HFFc6 (cell line): ENCODE data around the gene HNRNPL. TPM values are rescaled to one million over a fixed set of nuclear protein-coding genes. Genes with fewer than 3 reads are reported as not detected.
"Not testable (repeated sequence)": the region's sequence is repeated elsewhere in the genome, so short reads cannot be mapped to it uniquely, and the experiment has no call there.

Experiments used
- DNase-seq: peaks from one replicate; pipeline ENCODE4 v3.0.0-alpha.2; 2018
- H3K27ac Mint-ChIP-seq: 2 replicates; pipeline ENCODE4 v1.8.0; 2020; ENCODE audit warnings: mild to moderate bottlenecking, mixed read lengths
- H3K27me3 Mint-ChIP-seq: 2 replicates; pipeline ENCODE4 v1.8.0; 2021; ENCODE audit warnings: mild to moderate bottlenecking, moderate library complexity, mixed read lengths; ENCODE audit not compliant: insufficient read depth
- H3K36me3 Mint-ChIP-seq: 2 replicates; pipeline ENCODE4 v1.8.0; 2021; ENCODE audit warnings: low read depth, mixed read lengths
- H3K4me1 Mint-ChIP-seq: 2 replicates; pipeline ENCODE4 v1.8.0; 2020; ENCODE audit warnings: low read depth, mixed read lengths
- H3K4me3 Mint-ChIP-seq: 2 replicates; pipeline ENCODE4 v1.8.0; 2020; ENCODE audit warnings: mild to moderate bottlenecking, moderate library complexity, mixed read lengths
- H3K9me3 Mint-ChIP-seq: 2 replicates; pipeline ENCODE4 v1.8.0; 2020; ENCODE audit warnings: mild to moderate bottlenecking, mixed read lengths
- CTCF ChIP-seq: fragments of 200-600 bp; sonication (generic); IDR thresholded peaks from 2 replicates; pipeline ENCODE4 v1.5.0; 2021; ENCODE audit warnings: antibody characterized with exemption, mild to moderate bottlenecking
- total RNA-seq, 6 experiments: library from RNA; stranded (reverse); fragmentation: NEBNext Ultra II Directional; extraction: Animal tissue kit (Norgen Biotek cat#: 25700); gene quantifications; 2 replicates in 1 of 6; 3 replicates in 5 of 6; pipeline ENCODE4 v1.2.3, GENCODE V29; 2021

HNRNPL gene
- total RNA-seq, 6 experiments from 2014 or later: 337 to 467 (median 441) TPM

DNA sequence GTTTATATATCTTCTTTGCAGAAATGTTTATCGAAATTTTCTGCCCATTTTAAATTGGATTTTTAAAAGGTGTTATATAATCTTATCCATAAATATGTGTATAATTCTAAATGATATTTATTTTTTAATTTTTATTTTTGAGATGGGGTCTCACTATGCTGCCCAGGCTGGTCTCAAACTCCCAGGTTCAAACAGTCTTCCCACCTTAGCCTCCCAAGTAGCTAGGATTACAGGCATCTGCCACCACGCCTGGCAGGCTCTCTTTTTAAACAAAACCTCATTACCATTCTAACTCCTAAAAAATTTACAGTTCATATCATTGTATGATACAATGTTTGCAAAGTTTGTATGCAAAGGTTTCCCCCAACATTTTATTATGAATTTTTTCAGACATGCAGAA lies 53.6 kb downstream of the HNRNPL start:
- no peak overlapping the region for H3K27ac Mint-ChIP-seq
- H3K4me1 Mint-ChIP-seq: peaks cover 14% of the 10 kb centered on the region
- TF ChIP-seq CTCF: no peak
- no peak for DNase-seq
- no peaks in the 10 kb centered on the region for H3K36me3 Mint-ChIP-seq
- H3K9me3 Mint-ChIP-seq: no peaks in the 10 kb centered on the region
- H3K27me3 Mint-ChIP-seq: peaks cover 2% of the 10 kb centered on the region; the same call in 1 of the 2 replicates
- no peak overlapping the region for H3K4me3 Mint-ChIP-seq

DNA sequence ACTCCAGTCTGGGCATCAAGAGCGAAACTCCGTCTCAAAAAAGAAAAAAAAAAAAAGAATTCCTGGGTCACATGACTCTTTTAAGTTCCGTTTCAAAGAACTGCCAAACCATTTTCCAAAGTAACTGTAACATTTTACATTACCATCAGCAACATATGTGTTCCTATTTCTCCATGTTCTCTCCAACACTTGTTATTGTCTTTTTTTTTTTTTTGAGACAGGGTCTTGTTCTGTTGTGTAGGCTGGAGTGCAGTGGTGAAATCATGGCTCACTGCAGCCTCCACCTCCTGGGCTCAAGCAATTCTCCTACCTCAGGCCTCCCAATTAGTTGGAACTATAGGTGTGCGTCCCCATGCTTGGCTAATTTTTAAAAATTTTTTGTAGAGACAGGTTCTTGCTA lies 54.2 kb downstream of the HNRNPL start:
- Mint-ChIP-seq H3K4me3 (no peak overlapping the region), H3K9me3 (no peaks in the 10 kb centered on the region), H3K4me1 (peaks cover 14% of the 10 kb centered on the region), H3K27ac (no peak overlapping the region), H3K27me3 (peaks cover 2% of the 10 kb centered on the region; the same call in 1 of the 2 replicates), H3K36me3 (no peaks in the 10 kb centered on the region)
- no peak for DNase-seq
- TF ChIP-seq CTCF: no peak

DNA sequence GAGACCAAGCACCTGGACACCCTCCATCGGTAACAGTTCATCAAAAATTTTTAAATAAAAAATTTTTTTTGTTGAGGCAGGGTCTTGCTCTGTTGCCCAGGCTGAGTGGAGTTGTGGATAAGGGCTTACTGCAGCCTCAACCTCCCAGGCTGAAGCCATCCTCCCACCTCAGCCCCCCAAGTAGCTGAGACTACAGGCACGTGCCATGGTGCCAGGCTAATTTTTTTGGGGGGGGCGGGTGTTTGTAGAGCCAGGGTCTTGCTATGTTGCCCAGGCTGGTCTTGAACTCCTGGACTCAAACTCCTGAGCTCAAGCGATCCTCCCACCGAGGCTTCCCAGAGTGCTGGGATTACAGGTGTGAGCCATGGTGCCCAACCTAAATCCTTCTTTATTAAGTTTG lies 56.1 kb downstream of the HNRNPL start:
- no peak overlapping the region for H3K27ac Mint-ChIP-seq
- H3K9me3 Mint-ChIP-seq: no peaks in the 10 kb centered on the region
- H3K4me1 Mint-ChIP-seq: peaks cover 8% of the 10 kb centered on the region
- no peak overlapping the region for H3K4me3 Mint-ChIP-seq
- H3K36me3 Mint-ChIP-seq: no peaks in the 10 kb centered on the region
- no peak for TF ChIP-seq CTCF
- DNase-seq: no peak
- peaks cover 2% of the 10 kb centered on the region; the same call in 1 of the 2 replicates for H3K27me3 Mint-ChIP-seq

DNA sequence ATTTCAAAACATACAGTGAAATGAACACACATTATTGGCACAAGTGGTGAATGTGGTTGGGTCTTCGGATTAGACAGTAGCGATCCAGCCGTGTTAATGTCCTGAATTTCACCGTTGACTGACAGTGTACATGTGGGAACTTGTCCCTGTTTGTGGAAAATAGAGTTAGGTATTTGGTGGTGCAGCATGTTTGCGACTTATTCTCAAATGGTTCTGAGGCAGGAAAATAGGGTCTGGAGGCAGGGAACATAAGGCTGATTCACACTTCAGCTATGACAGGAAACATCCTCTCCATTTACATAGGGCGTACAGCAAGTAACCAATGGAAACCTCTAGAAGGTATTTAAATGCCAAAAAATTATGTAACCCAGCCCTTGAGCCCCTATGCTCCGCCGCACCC lies 56.6 kb downstream of the HNRNPL start:
- H3K4me3 Mint-ChIP-seq: peak overlapping the region; percentile 18; the same call in 1 of the 2 replicates
- TF ChIP-seq CTCF: no peak
- H3K36me3 Mint-ChIP-seq: no peaks in the 10 kb centered on the region
- peak; percentile 9 for DNase-seq
- peak overlapping the region; percentile 4; the same call in 1 of the 2 replicates for H3K27ac Mint-ChIP-seq
- H3K27me3 Mint-ChIP-seq: peaks cover 2% of the 10 kb centered on the region; the same call in 1 of the 2 replicates
- H3K4me1 Mint-ChIP-seq: peaks cover 8% of the 10 kb centered on the region
- no peaks in the 10 kb centered on the region for H3K9me3 Mint-ChIP-seq

GRCh38 chr19:38792250-38793111 lies 57.3 kb downstream of the HNRNPL start:
- peaks cover 3% of the 10 kb centered on the region; the same call in 1 of the 2 replicates for H3K27me3 Mint-ChIP-seq
- H3K9me3 Mint-ChIP-seq: no peaks in the 10 kb centered on the region
- H3K27ac Mint-ChIP-seq: no peak overlapping the region
- peak; percentile 43 for TF ChIP-seq CTCF
- DNase-seq: no peak
- H3K4me3 Mint-ChIP-seq: peak overlapping the region; percentile 18; the same call in 1 of the 2 replicates
- H3K36me3 Mint-ChIP-seq: no peaks in the 10 kb centered on the region
- peaks cover 8% of the 10 kb centered on the region for H3K4me1 Mint-ChIP-seq

DNA sequence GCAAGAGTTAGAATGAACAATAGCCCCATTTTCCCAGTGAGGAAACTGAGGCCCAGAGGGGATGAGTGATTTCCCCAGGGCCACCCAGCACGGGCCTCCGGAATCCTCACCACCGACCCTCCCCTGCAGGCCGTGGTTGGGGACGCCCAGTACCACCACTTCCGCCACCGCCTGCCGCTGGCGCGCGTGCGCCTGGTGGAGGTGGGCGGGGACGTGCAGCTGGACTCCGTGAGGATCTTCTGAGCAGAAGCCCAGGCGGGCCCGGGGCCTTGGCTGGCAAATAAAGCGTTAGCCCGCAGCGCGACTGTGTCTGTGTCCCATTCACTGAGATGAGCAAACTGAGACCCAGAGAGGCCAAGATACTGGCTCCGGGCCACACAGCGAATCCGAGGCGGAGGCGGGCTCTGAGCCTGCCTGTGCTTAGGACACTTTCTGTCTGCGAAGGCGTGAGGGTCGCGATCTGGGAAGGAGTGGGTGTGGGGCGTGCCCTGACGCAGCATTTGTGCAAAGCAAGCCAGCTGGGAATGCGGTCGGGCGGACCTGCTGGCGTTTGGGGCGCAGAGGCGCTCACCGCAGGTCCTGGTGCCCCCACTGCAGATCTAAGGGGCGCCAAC lies 58.2 kb downstream of the HNRNPL start:
- H3K4me1 Mint-ChIP-seq, H3K4me3 Mint-ChIP-seq, H3K36me3 Mint-ChIP-seq, H3K27me3 Mint-ChIP-seq, DNase-seq, H3K27ac Mint-ChIP-seq, H3K9me3 Mint-ChIP-seq: not testable (repeated sequence)

DNA sequence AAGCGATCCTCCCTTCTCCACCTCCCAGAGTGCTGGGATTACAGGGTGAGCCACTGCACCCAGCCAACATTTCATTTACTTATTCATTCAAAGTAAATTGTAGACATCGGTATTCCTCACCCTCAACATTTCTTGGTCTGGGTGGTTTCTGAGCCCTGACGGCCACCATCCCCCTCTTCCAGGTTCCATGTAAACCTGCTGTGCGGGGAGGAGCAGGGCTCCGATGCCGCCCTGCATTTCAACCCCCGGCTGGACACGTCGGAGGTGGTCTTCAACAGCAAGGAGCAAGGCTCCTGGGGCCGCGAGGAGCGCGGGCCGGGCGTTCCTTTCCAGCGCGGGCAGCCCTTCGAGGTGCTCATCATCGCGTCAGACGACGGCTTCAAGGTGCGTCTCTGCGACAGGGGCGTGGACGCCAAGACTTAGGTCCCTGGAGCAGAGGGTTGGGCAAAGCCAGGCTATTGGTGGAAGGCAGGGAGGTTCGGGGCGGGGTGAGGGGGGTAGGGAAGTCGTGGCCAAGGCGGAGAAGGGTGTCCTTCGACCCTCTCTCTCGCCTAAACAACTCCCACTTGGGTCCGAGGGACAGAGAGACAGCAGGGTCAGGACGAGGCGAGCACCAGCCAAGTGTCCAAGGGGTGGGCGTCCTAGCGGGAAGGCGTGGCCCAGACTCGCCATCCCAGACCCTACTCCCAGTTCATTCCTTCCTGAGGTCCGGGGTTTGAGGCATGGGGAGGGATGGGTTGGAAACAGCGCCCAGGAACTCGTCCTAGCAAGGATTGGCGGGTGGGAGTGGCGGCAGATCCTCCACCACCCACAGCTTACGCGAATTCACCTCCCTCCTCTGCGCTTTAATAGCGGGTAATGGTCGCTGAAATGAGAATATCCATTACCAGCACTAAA lies 59.0 kb downstream of the HNRNPL start:
- H3K36me3 Mint-ChIP-seq, H3K27ac Mint-ChIP-seq, DNase-seq, H3K4me1 Mint-ChIP-seq, H3K4me3 Mint-ChIP-seq, H3K27me3 Mint-ChIP-seq, H3K9me3 Mint-ChIP-seq: not testable (repeated sequence)
